H9 (cell line): ENCODE results near the gene EIF3CL. TPM values are rescaled to one million over a fixed set of nuclear protein-coding genes. Genes with fewer than 3 reads are reported as not detected.
"Not testable (repeated sequence)": the region's sequence is repeated elsewhere in the genome, so short reads cannot be mapped to it uniquely, and the experiment has no call there.

Experiments
- DNase-seq: peaks from one replicate; pipeline ENCODE4 v3.0.0-alpha.2; 2017
- H2AFZ ChIP-seq: one replicate; pipeline ENCODE4 v1.6.1; 2013; ENCODE audit warnings: mild to moderate bottlenecking, low read length, control low read depth, moderate library complexity
- H2AK5ac ChIP-seq: 2 replicates; pipeline ENCODE4 v1.6.1; 2013; ENCODE audit warnings: low read length, control low read depth, mixed read lengths; ENCODE audit not compliant: insufficient read length
- H2BK120ac ChIP-seq: one replicate; pipeline ENCODE4 v1.6.1; 2013; ENCODE audit warnings: low read depth, mild to moderate bottlenecking, low read length, control low read depth, inconsistent platforms; ENCODE audit not compliant: poor library complexity, severe bottlenecking
- H2BK12ac ChIP-seq: 2 replicates; pipeline ENCODE4 v1.6.1; 2013; ENCODE audit warnings: low read length, control low read depth, mixed read lengths, low read depth; ENCODE audit not compliant: insufficient read length
- H2BK15ac ChIP-seq: 2 replicates; pipeline ENCODE4 v1.6.1; 2013; ENCODE audit warnings: low read depth, low read length, control low read depth
- H2BK20ac ChIP-seq: one replicate; pipeline ENCODE4 v1.6.1; 2013; ENCODE audit warnings: low read depth, mild to moderate bottlenecking, low read length, control low read depth, inconsistent platforms; ENCODE audit not compliant: poor library complexity, severe bottlenecking
- H2BK5ac ChIP-seq: 2 replicates; pipeline ENCODE4 v1.6.1; 2013; ENCODE audit warnings: low read length, control low read depth, mixed read lengths; ENCODE audit not compliant: insufficient read length
- H3K14ac ChIP-seq: 2 replicates; pipeline ENCODE4 v1.6.1; 2013; ENCODE audit warnings: low read length, control low read depth; ENCODE audit not compliant: insufficient read depth
- H3K18ac ChIP-seq: 2 replicates; pipeline ENCODE4 v1.6.1; 2013; ENCODE audit warnings: low read depth, mild to moderate bottlenecking, mixed read lengths, low read length, control low read depth; ENCODE audit not compliant: insufficient read length
- H3K23ac ChIP-seq: 2 replicates; pipeline ENCODE4 v1.6.1; 2013; ENCODE audit warnings: low read length, control low read depth, mixed read lengths, low read depth; ENCODE audit not compliant: insufficient read length
- H3K23me2 ChIP-seq: 2 replicates; pipeline ENCODE4 v1.6.1; 2013; ENCODE audit warnings: low read depth, mild to moderate bottlenecking, mixed read lengths, low read length, control low read depth; ENCODE audit not compliant: insufficient read length, poor library complexity, severe bottlenecking
- H3K27ac ChIP-seq: 2 replicates; pipeline ENCODE4 v1.5.1; 2013; ENCODE audit warnings: low read length, control low read depth, mixed read lengths, low read depth; ENCODE audit not compliant: insufficient read length
- H3K27me3 ChIP-seq: 2 replicates; pipeline ENCODE4 v1.6.1; 2013; ENCODE audit warnings: low read length, control low read depth, inconsistent platforms; ENCODE audit not compliant: insufficient read depth
- H3K4ac ChIP-seq: 2 replicates; pipeline ENCODE4 v1.6.1; 2013; ENCODE audit warnings: low read depth, mild to moderate bottlenecking, control low read depth, inconsistent platforms, low read length, moderate library complexity
- H3K4me1 ChIP-seq: 2 replicates; pipeline ENCODE4 v1.6.1; 2013; ENCODE audit warnings: low read length, control low read depth, inconsistent platforms; ENCODE audit not compliant: insufficient read depth
- H3K4me2 ChIP-seq: 2 replicates; pipeline ENCODE4 v1.6.1; 2013; ENCODE audit warnings: low read length, control low read depth, mixed read lengths; ENCODE audit not compliant: insufficient read length, insufficient read depth
- H3K56ac ChIP-seq: 2 replicates; pipeline ENCODE4 v1.6.1; 2013; ENCODE audit warnings: low read depth, mild to moderate bottlenecking, mixed read lengths, low read length, control low read depth; ENCODE audit not compliant: insufficient read length
- H3K79me1 ChIP-seq: 2 replicates; pipeline ENCODE4 v1.6.1; 2013; ENCODE audit warnings: low read depth, mild to moderate bottlenecking, moderate library complexity, low read length, control low read depth, inconsistent platforms; ENCODE audit not compliant: insufficient read depth, poor library complexity, severe bottlenecking
- H3K79me2 ChIP-seq: 2 replicates; pipeline ENCODE4 v1.6.1; 2013; ENCODE audit warnings: low read length, control low read depth, inconsistent platforms; ENCODE audit not compliant: insufficient read depth
- H3K9ac ChIP-seq: 2 replicates; pipeline ENCODE4 v1.6.1; 2013; ENCODE audit warnings: low read length, control low read depth, mixed read lengths; ENCODE audit not compliant: insufficient read length; ENCODE audit errors: extremely low read depth
- H3K9me3 ChIP-seq: one replicate; pipeline ENCODE4 v1.6.1; 2013; ENCODE audit warnings: low read depth, low read length, inconsistent platforms; ENCODE audit not compliant: control insufficient read depth
- H3T11ph ChIP-seq: one replicate; pipeline ENCODE4 v1.6.1; 2013; ENCODE audit warnings: mild to moderate bottlenecking, low read length, control low read depth, inconsistent platforms
- H4K20me1 ChIP-seq: one replicate; pipeline ENCODE4 v1.6.1; 2013; ENCODE audit not compliant: control insufficient read depth, insufficient read length, insufficient read depth
- H4K5ac ChIP-seq: 2 replicates; pipeline ENCODE4 v1.6.1; 2013; ENCODE audit warnings: low read depth, mild to moderate bottlenecking, mixed read lengths, low read length, control low read depth; ENCODE audit not compliant: insufficient read length
- H4K8ac ChIP-seq: replicated peaks from 2 replicates; pipeline ENCODE4 v1.6.1; 2013; ENCODE audit warnings: low read length, control low read depth, mixed read lengths, low read depth; ENCODE audit not compliant: insufficient read length
- H4K91ac ChIP-seq: 2 replicates; pipeline ENCODE4 v1.6.1; 2013; ENCODE audit warnings: low read depth, mild to moderate bottlenecking, moderate library complexity, mixed read lengths, low read length, control low read depth; ENCODE audit not compliant: insufficient read length
- H3K27ac Mint-ChIP-seq, 3 experiments: 2 replicates in 2 of 3; 3 replicates in 1 of 3; pipeline ENCODE4 v1.8.0; 2020 to 2021; ENCODE audit warnings: mixed read lengths in 3 of 3, mild to moderate bottlenecking in 1 of 3, moderate library complexity in 1 of 3
- H3K27me3 Mint-ChIP-seq: 2 replicates; pipeline ENCODE4 v1.8.0; 2021; ENCODE audit warnings: low read depth, mild to moderate bottlenecking, moderate library complexity, mixed read lengths
- H3K36me3 Mint-ChIP-seq, 3 experiments: 2 replicates in 2 of 3; 3 replicates in 1 of 3; pipeline ENCODE4 v1.8.0; 2020 to 2021; ENCODE audit warnings: low read depth in 3 of 3, mixed read lengths in 3 of 3; ENCODE audit not compliant: insufficient read depth in 1 of 3
- H3K4me1 Mint-ChIP-seq, 2 experiments: 2 replicates each; pipeline ENCODE4 v1.8.0; 2020; ENCODE audit warnings: mixed read lengths in 2 of 2
- H3K4me3 Mint-ChIP-seq, 2 experiments: 2 replicates in 1 of 2; 3 replicates in 1 of 2; pipeline ENCODE4 v1.8.0; 2020 to 2021; ENCODE audit warnings: mild to moderate bottlenecking in 2 of 2, mixed read lengths in 2 of 2, moderate library complexity in 1 of 2
- H3K9me3 Mint-ChIP-seq, 2 experiments: 2 replicates in 1 of 2; 3 replicates in 1 of 2; pipeline ENCODE4 v1.8.0; 2020; ENCODE audit warnings: mild to moderate bottlenecking in 2 of 2, mixed read lengths in 2 of 2, moderate library complexity in 1 of 2
- WGBS: extraction: QIAGEN DNeasy Blood & Tissue Kit; methylation state at CpG from one replicate; pipeline ENCODE4 v1.1.7; 2013; ENCODE audit warnings: missing lambda C conversion rate, low lambda C conversion rate, mixed read lengths; ENCODE audit not compliant: insufficient read length; ENCODE audit errors: extremely low coverage; 5-methylcytosine and 5-hydroxymethylcytosine counted together
- total RNA-seq: library from RNA; stranded (reverse); gene quantifications from 2 replicates; pipeline ENCODE4 v1.2.1, GENCODE V29; 2021

The EIF3CL gene
- total RNA-seq, 1 experiment from 2014 or later, result 105 TPM

DNA sequence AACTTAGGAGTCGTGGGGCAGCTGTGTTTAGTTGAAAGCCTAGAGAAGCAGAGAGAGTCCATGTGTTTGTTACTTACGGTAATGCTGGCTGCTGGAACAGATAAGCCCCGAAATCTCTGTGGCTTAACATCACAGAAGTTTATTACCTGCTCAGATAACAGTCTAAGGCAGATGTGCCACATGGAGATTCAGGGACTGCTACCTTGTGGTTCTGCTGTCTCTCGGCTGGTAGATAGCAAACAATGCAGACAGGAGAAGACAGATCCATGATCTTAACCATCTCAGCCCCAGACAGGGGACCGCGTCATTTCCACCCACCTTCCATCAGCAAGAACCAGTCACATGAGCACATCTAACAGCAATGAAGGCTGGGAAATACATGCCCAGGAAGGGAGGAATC, 71.0 kb downstream of the EIF3CL start:
- H3K9ac ChIP-seq, H3K36me3 Mint-ChIP-seq, H2BK120ac ChIP-seq, H4K20me1 ChIP-seq, H3K14ac ChIP-seq, H2BK5ac ChIP-seq, H3K23ac ChIP-seq, H3K23me2 ChIP-seq, H2BK15ac ChIP-seq, H3K9me3 ChIP-seq, H3K79me1 ChIP-seq, H2BK20ac ChIP-seq, H3T11ph ChIP-seq, H3K4me2 ChIP-seq, H3K9me3 Mint-ChIP-seq, H4K8ac ChIP-seq, H2BK12ac ChIP-seq, H3K27me3 ChIP-seq, H3K4ac ChIP-seq, H4K91ac ChIP-seq, H2AK5ac ChIP-seq, DNase-seq, H3K4me1 ChIP-seq, H3K27me3 Mint-ChIP-seq, H3K27ac ChIP-seq, H3K79me2 ChIP-seq, H3K56ac ChIP-seq, H3K4me1 Mint-ChIP-seq, H3K27ac Mint-ChIP-seq, H3K4me3 Mint-ChIP-seq, H4K5ac ChIP-seq, H3K18ac ChIP-seq, H2AFZ ChIP-seq: not testable (repeated sequence)
- WGBS, result no CpG with 5 or more reads among the region's 6 CpGs

DNA sequence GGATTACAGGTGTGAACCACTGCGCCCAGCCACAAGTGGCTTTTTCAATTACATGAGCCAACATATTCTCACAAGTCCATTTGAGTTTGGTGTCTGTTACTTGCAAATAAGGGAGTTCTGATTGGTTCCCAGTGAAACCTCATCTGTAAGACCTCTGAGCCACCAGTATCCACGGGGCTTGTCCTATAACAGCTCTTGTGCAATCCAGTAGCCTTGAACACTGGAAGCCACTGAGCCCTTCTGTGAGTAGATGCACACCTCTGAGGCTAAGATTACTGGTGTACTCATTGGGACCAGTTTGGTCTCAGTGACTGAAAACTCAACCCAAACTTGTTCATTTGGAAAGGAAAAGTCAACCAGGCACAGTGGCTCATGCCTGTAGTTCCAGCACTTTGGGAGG, 72.7 kb downstream of the EIF3CL start:
- not testable (repeated sequence) for H3K4me2 ChIP-seq, H3K18ac ChIP-seq, H2BK15ac ChIP-seq, H2BK120ac ChIP-seq, H2AK5ac ChIP-seq, H3T11ph ChIP-seq, H3K56ac ChIP-seq, H3K14ac ChIP-seq, H3K27ac ChIP-seq, H3K79me1 ChIP-seq, H3K27ac Mint-ChIP-seq, H4K5ac ChIP-seq, H3K27me3 Mint-ChIP-seq, H3K9ac ChIP-seq, H3K23ac ChIP-seq, H2BK5ac ChIP-seq, H4K91ac ChIP-seq, H3K9me3 ChIP-seq, H3K4ac ChIP-seq, DNase-seq, H3K79me2 ChIP-seq, H4K20me1 ChIP-seq, H2BK20ac ChIP-seq, H2BK12ac ChIP-seq, H3K4me3 Mint-ChIP-seq, H2AFZ ChIP-seq, H3K36me3 Mint-ChIP-seq, H3K4me1 ChIP-seq, H3K27me3 ChIP-seq, H4K8ac ChIP-seq, H3K9me3 Mint-ChIP-seq, H3K23me2 ChIP-seq
- WGBS, result no CpG with 5 or more reads among the region's 2 CpGs
- H3K4me1 Mint-ChIP-seq, result peaks cover 6 to 10% of the 10 kb centered on the region in 2 experiments; a peak in 3 of 4 replicates
